Measurements from ENCODE around the gene CHD3. TPM values are rescaled to one million over a fixed set of nuclear protein-coding genes. Genes with fewer than 3 reads are reported as not detected.
A peak's percentile ranks its signal among the peaks of the same experiment; 100 is the strongest.

The CHD3 gene
- total and polyA plus RNA-seq, 2 donors (not counting 3 experiments of a cell fraction or from before 2014, with no cell fraction given) = 102 to 185 TPM

DNA sequence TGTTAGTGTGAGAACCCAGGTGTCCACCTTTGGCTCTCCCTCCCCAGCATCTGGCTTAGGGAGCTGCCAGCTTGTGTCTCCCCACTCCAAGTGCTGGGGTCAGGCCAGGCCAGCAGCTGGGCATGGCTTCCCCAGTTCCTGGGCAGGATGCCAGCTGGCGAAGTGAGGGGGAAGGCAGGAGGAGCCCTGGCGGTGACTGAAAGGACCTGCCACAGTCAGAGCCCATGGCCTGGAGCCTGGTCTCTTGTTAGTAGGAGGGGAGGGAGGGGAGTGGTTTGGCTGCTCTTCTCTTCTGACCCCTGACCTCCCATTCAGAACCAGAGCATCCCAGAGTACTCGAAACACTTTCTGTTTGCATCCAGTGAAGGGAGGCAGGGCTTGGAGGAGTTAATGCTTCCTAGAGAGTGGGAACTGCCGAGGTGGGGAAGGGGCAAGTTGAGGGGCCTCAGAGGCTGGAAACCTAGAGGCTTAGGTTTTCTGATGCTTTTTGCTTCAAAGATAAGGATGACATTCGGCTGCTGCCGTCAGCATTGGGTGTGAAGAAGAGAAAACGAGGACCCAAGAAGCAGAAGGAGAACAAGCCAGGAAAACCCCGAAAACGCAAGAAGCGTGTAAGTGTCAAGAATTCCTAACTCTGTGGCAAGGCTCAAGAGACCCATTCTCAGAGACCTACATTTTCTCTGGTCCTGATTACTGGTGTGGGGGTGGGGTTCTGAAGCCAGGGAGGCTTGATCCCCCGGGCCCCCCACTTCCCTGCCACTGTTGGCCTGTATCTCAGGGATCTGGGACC, 772 bp downstream of the CHD3 start:
- no peaks in the 10 kb centered on the region for H3K9me1 ChIP-seq (replicated peaks; ENCODE audit: control insufficient read depth, extremely low read depth, insufficient read depth, low read length)
- no peaks in the 10 kb centered on the region for H4K20me1 ChIP-seq (replicated peaks; ENCODE audit: control insufficient read depth, extremely low read depth, insufficient read depth, low read length)
- H3K36me3 ChIP-seq (ENCODE audit: control insufficient read depth in 2 of 2, extremely low read depth in 1 of 2, insufficient read depth in 2 of 2, low read length in 2 of 2) = peaks cover 20 to 22% of the 10 kb centered on the region in 2 experiments
- CTCF ChIA-PET = interaction anchor here (0.8 to 1.4 kb wide), 6 partner anchors 21 to 99 kb away, joined by 3 to 6 read pairs (median 4); partner anchors contain the start of gene NAA38
- no peaks in the 10 kb centered on the region for H3K27me3 ChIP-seq (ENCODE audit: control insufficient read depth in 2 of 2, insufficient read depth in 2 of 2, low read length in 2 of 2)
- DNase-seq (ENCODE audit: low read depth, low spot score) (peak; percentile 93), FAIRE-seq (peak; percentile 96)
- H3K9ac ChIP-seq (replicated peaks; ENCODE audit: extremely low read depth, insufficient read depth, low read length) = peak overlapping the region; percentile 69
- peaks cover 28% of the 10 kb centered on the region for H3K4me1 ChIP-seq (ENCODE audit: control insufficient read depth, extremely low read depth, insufficient read depth, low read length)
- H3K27ac ChIP-seq (ENCODE audit: insufficient read depth, low read depth, low read length) = peak overlapping the region; percentile 78
- POLR2A ChIA-PET = no interaction called here
- intact Hi-C loops (cut with micrococcal nuclease) (loop anchor here (1.0 to 5.0 kb wide), 2 partner anchors 26 to 202 kb away; partner anchors contain the start of genes TP53 and WRAP53), dilution Hi-C loops (cut with MboI; ENCODE audit: extremely low pct_ligation_motif_present, low sequenced_read_pairs) (no loop called here)
- TF ChIP-seq EZH2 (IDR thresholded peaks at IDR 0.05; ENCODE audit: borderline replicate concordance, low read depth, low read length, severe bottlenecking) (no peak), POLR2AphosphoS5 (IDR thresholded peaks at IDR 0.05; ENCODE audit: insufficient read depth, low read depth, low read length) (peak; percentile 35), JUN (IDR thresholded peaks at IDR 0.05; ENCODE audit: borderline replicate concordance, insufficient read depth, insufficient read length, low read depth) (no peak)
- TF ChIP-seq, protein P1, sequence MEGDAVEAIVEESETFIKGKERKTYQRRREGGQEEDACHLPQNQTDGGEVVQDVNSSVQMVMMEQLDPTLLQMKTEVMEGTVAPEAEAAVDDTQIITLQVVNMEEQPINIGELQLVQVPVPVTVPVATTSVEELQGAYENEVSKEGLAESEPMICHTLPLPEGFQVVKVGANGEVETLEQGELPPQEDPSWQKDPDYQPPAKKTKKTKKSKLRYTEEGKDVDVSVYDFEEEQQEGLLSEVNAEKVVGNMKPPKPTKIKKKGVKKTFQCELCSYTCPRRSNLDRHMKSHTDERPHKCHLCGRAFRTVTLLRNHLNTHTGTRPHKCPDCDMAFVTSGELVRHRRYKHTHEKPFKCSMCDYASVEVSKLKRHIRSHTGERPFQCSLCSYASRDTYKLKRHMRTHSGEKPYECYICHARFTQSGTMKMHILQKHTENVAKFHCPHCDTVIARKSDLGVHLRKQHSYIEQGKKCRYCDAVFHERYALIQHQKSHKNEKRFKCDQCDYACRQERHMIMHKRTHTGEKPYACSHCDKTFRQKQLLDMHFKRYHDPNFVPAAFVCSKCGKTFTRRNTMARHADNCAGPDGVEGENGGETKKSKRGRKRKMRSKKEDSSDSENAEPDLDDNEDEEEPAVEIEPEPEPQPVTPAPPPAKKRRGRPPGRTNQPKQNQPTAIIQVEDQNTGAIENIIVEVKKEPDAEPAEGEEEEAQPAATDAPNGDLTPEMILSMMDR (IDR thresholded peaks at IDR 0.05; ENCODE audit: extremely low read depth in 1 of 2, insufficient read depth in 1 of 2, low read depth in 1 of 2, low read length in 2 of 2) = peak; percentile 51 to 77
- no TSS peak for BruUV-seq (replicated peaks)
- H2AFZ ChIP-seq (ENCODE audit: low read depth, low read length) = no peak overlapping the region
- H3K4me2 ChIP-seq (ENCODE audit: insufficient read depth, low read length) = peak overlapping the region; percentile 60
- peaks cover 32% of the 10 kb centered on the region for H3K79me2 ChIP-seq (ENCODE audit: control insufficient read depth, insufficient read depth, low read length)
- H3K9me3 ChIP-seq (replicated peaks; ENCODE audit: control insufficient read depth, insufficient read depth, low read length) = no peaks in the 10 kb centered on the region
- H3K4me3 ChIP-seq (replicated peaks in 1 of 3; ENCODE audit: insufficient read depth in 1 of 3, low read depth in 1 of 3, low read length in 3 of 3) = no peak overlapping the region
